NCI-H146 treated with DMSO at 0.1 percent for 48 hours (cell line): ENCODE data around the gene ZSWIM6.

Experiments
- DNase-seq: peaks from one replicate; lab custom pipeline; 2025; ENCODE audit not compliant: unreplicated experiment; lab: John Stamatoyannopoulos, UW

Gene ZSWIM6

DNA sequence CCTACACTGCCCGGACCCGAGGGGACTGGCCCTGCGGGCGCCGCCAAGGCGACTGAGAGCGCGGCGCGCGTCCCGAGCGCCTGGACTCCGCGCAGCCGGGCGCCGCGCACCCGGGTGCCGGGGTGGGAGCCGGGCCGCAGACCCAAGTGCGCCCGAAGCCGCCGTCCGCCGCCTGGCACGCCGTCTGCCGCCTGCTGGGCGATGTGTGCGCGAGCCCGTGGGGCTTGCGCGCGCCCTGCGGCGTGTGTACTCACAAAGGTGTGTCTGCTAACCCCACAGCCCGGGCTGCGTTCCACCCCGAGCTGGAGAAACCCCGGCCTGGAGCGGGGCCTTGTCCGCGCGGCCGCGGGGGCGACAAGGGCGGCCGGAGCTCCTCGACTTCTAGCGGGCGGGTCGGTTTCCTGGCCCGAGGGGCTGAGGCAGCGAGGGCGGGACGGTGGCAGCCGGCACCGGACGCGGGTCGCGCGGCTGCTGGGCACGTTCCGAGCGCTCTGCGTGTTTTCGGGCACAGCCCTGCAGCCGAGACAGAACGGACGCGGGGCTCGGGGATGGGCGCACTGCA is 1.1 kb upstream of the ZSWIM6 start:
- DNase-seq = peak; percentile 54

DNA sequence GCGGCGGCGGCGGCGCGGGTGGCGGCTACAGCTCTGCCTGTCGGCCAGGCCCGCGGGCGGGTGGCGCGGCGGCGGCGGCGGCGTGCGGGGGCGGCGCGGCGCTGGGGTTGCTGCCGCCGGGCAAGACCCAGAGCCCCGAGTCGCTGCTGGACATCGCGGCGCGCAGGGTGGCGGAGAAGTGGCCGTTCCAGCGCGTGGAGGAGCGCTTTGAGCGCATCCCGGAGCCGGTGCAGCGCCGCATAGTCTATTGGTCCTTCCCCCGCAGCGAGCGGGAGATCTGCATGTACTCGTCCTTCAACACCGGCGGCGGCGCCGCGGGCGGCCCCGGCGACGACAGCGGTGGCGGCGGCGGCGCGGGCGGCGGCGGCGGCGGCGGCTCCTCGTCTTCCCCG is 296 bp downstream of the ZSWIM6 start:
- DNase-seq = no peak

DNA sequence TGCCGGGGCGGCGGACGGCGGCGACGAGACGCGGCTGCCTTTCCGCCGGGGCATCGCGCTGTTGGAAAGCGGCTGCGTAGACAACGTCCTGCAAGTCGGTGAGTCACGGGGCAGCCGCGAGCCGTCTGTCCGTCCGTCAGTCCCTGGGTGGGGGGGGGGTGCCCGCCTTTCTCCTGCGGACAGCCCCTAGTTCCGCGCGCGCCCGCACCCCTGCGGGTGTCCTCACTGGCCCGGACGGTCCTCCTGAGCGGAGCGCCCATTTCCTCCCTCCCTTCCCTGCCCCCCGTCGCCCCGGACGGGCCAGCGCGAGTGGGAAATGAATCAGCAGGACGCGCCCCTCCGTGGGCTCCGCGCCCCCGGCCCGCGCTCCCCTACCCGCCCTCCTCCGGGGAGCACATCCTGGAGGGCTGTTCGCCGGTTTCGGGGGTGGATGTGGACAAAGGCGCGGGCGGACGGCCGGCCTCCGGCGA is 828 bp downstream of the ZSWIM6 start:
- no peak for DNase-seq

DNA sequence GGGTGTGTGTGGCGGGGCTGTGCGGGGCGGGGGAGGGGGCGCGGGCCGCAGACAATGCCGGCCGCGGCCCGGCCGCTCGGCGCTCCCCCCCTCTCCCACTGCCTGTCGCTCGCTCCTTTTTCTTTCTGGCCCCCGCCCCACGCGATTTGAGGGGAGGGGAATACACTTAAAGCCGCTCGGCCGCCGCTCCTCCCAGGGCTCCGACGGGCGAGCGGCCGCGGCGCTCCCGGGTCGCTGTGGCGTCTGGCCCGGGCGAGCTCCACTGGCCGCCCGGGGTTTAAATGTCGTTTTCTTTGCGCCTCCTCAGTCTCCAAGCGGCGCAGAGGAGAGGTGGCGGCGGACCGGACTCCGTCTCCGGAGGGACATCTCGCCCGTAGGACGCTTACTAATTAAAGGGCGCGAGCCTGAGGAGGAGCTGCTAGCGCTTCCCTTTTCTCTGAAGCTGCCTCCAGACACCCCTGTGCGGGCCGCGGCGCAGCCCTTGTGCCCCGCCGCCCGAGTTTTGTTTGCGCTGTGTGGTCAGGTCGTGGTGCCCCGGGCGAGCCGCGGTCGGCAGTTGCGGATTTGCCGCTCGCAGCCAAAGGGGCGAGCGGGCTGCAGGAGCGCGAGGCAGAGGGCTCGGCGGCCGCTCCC is 1.4 kb downstream of the ZSWIM6 start:
- no peak for DNase-seq

DNA sequence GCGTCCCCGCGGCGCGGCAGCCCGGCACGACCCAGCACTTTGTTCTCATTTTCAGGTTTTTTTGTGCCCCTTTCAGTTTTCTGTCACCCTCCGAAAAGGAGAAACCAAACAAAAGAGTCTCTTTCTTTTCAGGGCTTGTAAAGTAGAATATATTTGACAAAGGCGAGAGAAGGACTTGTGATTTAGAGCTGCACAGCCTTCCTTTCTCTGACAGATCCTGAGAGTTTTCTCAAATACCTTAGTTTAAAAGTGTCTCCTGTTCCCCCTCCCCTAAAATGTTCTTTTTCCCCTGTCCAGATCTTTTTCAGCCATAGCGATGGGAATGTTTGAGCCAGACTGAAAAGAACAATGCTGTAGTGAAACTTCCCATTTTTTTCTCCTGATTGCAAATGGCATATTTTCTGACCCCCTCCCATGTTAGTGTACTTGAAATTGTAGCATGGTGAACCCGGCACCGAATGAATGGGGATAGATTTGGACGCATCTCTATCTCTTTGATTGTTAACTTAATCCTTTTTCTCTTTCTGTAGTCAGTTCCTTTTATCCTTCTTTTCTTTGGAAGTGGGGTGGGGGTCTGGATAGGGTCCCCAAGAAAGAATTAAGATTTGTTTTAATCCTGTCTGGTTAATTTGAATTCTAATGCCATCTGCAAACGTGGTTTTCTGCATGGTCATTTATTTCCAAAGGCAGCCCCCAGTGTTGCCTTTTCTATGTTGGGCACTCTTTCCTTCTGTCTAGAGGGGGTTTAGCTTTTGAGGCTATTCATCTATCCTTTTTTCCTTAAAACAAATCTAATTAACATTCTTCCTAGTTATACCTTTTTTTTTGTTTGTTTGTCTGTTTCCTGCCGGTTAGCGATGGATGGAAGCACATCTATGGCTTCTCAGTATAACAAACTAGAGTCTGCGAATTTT is 2.2 kb downstream of the ZSWIM6 start:
- DNase-seq = no peak

DNA sequence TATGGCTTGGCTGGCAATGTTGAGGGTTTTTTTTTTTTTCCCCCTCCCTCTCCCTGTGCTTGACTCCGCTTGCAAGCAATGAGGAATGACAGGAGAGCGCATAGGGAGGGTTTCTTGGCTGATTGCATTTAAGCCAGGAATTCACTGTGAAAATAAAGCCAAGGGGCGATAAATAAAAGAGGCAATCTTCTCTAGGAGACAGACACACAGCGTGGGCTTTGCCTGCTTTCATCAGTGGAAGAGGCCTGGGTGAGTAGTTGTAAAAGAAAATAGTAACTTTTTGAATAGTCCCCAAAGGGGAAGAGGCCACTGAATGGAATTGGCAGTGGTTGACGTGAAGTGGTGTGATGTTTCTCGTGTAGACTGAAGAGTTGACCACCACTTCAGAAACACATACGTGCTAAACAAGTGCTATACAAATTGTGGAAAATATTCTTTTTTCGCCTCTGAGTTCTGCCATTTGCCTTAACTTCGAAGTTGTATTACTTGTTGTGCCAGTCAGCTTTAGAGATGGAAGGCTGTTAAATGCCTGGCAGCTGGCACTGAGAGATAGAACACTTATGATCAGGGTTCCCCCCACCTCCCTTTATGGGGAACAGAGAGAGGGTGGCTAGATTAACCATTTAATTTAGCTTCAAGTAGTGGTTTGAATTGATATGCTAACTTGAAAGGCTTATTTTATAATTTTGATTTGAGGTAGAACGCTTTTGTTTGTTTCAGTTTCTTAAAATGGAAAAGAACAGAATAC is 3.0 kb downstream of the ZSWIM6 start:
- DNase-seq = no peak

DNA sequence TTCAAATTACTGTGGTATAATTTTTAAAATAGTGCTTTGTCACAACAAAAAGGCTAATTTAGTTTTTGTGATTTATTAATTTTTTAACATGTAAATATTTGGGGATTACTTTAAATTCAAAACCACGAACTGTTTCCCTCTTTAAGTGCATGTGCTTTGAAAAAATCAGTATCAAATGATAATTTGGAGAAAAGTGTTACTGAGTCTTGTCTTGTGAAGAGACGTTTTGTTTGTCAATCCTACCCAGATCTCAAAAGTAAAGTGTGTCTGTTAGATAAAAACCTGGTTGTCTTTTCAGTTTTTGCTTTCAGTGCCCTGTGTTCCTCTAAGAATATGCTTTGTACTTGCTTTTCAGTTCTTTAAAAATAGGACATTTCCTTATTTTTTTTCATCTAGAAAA is 7.7 kb downstream of the ZSWIM6 start:
- DNase-seq = no peak

DNA sequence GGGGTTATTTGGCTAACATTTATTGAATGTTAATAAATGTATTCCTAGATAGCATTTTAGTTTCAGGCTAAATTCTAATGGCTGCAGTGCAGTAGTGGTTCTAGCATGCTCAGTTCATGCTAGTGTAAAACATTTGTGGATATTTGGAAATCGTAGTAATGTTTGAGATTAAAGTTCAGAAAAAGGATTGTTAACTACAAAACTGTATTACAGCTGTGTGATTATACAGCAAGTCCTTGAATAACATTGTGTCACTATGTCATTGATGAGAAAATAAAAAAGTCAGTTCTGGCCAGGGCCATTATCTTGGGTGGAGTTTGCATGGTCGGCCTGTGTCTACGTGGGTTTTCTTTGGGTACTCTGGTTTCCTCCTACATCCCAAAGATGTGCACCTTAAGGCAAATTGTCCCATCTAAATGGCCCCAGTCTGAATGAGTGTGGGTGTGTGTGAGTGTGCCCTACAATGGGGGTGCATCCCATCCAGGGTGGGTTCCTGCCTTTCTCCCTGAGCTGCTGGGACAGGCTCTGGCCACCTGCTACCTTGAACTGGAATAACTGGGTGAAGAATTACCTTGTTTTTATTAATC is 8.8 kb downstream of the ZSWIM6 start:
- DNase-seq = no peak

DNA sequence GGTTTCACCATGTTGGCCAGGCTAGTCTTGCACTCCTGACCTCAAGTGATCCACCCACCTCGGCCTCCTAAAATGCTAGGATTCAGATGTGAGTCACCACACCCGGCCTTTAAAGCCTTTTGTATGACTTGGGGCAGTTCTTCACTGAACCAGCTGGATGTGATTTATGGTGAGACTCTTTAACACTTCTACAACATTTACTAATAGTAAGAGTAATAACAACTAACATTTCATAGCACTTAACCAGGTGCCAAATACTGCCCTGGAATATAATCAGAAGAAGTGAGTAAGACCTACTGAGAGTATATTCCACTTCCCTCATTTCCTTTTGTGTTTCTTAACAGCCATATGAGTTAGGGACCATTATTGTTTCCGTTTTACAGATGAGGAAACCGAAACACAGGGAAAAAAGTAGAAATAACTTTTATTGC is 10.0 kb downstream of the ZSWIM6 start:
- DNase-seq = no peak

DNA sequence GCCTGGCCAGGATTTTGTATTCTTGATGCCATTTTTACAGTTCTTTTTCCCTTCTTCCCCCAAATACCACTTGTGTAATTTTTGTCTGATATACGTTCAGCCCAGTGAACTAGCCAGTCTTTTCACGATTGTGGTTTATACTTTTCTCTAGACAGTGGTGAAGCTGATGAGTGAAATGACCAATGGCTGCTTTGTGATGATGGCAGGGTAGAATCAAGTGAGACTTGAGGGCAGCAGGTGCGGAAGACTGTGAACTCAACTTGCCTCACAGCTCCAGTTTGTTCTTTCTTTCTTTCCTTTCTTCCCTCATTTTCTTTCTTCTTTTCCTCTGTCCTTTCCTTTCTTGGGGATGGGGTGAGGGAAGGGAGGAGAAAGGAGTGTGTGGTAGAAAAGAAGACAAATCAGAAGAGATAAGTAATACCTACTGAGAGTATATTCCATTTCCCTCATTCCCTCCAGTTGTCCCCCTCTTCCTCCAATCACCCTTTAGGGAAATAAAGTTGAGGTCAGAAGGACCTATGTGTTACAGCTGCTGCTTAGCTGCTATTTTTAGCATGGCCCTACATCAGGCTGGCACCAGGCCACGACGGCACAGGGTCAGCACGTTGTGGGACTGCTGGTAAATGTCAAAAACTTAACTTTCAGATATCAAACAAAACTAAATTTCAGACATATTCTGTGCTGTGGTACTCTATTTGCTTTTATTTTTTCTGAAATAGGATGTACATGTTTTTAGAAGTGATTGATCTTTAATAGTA is 12.3 kb downstream of the ZSWIM6 start:
- no peak for DNase-seq

DNA sequence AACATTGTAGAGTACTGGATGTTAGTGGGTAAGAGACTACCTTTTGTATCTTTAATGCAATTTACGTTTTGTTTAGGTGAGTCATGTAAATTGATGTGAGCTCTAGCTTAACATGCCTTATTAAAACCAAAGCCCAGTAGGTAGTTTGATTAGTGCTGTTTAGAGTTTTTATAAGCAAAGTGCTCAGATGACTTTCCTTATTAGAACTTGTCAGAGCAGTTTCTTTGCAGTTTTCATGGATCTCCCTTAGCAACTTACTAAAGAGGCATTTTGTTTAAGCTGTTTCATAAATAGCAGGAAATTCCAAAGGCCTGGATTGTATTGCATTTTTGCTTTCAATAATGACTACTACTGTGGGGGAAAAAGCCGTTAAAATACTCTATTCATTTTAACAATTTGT is 14.5 kb downstream of the ZSWIM6 start:
- DNase-seq = no peak

DNA sequence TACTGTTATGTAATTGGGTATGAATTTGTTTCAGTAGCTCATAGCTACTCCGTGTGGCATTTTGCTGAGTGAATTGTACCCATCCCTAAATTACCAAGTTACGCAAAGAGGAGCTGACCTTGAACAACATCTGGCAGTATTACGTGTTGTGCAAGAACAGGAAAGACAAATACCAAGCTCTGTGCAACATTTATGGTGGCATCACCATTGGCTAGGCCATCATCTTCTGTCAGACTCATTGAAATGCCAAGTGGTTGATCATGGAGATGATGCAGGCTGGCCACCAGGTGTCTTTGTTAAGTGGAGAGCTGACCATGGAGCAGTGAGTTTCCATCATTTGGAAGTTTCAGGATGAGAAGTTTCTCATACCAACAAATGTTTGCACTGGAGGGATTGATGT is 15.0 kb downstream of the ZSWIM6 start:
- no peak for DNase-seq

DNA sequence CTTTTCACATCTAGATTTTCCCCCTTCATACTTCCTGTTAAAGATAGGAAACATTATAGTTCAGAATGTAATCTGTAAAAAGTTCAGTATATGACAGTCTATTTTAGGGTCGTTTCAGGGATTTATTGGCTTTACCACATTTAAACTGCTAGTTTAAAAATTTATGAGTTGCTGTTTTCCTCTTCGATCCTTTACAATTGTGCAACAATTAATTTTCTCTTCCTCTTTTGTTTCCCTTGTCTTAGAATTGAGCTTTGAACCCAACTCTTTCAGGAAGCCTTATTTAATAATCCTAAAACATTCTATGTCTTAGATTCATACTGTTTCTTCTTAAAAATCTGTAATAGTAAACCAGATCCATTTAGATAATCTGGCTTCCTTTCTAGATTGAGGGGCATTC is 16.4 kb downstream of the ZSWIM6 start:
- DNase-seq = no peak

DNA sequence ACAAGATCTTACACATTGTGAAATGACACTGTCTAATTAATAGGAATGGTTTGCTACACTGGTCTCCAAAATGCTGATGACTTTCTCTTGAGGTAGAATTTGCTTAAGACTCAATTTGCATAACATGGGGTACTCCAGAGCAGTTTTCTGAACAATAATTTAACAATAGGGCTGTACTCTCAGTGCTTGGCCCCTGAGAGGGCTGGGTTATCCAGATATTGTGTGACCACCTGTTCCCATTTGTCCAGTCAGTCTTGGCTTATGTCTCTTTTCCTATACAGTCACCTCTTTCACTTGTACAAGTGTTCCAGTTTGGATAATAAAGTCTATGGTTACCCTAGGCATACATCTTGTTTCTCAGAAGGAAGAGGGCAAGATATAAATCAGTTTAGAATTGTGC is 17.9 kb downstream of the ZSWIM6 start:
- DNase-seq = no peak

DNA sequence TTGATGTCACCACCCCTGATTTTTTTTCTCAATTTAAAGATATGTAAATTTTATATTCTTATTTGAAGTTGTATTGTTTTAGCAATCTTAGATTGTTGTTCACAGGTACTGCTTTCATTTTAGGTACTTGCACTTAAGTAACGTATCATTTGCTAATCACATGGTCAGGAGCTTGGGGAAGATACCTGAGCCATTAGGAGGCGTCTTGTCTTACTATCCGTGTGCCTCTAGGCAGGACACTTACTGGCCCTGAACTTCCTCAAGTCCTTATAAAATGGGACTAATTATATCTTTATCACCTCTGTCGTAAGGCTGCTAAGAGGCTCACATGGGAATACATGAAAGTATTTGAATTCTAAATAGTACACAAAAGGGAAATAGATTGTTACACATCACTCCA is 18.5 kb downstream of the ZSWIM6 start:
- no peak for DNase-seq

DNA sequence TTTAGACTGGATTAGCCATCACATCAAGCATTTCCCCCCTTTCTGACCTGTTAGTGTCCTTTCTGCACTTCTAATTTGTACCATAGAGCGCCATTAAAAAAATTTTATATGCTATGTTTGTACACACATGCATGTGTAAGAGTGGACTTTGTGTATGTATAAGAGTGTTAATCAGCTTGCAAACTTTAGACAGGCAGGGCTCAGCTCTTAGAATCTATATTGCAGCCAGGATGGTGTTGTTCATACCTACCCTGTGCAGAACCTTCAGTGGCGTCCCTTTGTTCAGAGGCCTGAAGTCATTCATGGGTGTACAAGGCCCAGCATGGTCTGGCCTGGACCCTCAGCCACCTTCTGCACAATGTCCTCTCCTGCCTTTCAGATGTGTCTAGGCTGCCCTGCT is 19.7 kb downstream of the ZSWIM6 start:
- no peak for DNase-seq

DNA sequence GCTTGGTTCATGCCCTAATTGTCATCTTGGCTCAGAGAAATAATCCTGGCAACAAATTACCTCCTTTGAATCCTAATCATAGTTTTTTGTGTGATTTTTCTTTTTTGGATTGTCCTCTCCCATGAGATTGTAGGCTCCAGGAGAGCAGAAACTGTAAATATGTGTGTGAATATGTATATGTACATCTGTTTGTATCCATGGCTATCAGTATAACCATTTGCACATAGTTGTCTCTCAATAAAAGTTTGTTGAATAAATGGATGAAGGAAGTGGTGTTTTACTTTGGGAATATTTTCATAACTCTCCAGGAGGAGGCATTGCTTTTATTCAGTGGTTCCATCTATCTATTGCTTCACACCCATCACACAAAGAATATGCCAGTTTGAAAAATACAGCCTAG is 20.1 kb downstream of the ZSWIM6 start:
- DNase-seq = no peak

DNA sequence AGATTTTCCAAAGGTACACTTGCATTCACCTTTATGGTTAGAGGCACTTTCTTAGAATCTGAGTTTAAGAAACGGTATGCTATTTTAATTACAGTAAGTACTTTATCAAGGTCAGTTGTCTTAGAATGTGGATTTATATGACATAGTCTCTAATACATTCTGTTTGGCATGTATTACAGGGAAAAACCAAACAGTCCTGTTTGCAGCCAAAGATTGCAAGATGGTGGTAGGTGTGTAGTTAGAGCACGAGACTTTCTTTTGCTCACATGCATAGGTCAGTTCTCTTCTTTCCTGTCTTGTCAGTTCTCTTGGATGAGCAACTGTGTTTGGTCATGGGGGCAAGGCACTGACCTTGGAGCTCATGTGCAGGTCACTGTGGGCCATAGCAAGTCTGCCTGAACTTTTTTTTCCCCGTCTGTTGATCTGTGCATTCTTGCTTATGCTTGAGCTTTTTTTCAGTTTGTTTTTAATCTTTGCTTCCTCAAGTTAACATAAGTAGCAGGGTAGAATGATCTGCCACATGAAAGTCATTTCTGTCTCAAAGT is 20.6 kb downstream of the ZSWIM6 start:
- DNase-seq = no peak

DNA sequence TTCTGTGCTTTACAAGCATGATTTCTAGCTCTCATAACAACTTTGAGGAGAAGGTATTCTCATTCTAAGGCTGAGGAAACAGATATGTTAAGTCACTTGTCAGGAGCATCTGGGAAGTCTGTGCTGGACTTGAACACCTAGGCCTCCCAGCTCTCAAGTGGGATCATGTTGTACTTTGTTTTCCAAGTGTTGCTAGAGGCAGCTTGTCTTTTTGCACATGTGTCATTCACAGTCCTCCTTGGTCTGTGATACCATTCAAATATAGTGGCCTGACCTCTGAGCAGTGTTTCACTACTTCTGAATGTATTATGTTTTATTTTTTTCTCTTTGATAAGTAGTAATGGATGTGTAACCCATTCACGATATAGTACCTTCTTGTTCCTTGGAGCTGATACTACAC is 21.2 kb downstream of the ZSWIM6 start:
- no peak for DNase-seq

DNA sequence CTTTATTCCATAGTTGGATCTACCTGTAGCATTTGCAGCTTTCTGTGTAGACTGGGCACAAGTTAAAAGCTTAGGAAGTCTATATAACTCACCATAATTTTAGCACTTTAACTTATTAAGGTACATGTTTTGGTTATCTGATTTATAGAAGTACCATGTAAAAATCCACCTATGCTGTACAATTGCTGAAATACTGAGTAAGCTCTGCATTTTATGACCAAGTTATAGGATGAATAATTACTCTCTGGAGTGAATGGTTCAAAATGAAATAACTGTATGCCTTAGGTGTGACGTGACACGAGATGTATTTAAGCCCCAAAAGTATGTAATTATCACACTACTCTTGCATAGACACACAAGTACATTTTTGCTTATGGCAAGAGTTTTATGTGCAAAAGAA is 22.1 kb downstream of the ZSWIM6 start:
- DNase-seq = no peak
